ENCODE results near the gene XPNPEP3.
"Not testable (repeated sequence)": the region's sequence is repeated elsewhere in the genome, so short reads cannot be mapped to it uniquely, and the experiment has no call there.

The XPNPEP3 gene

GRCh38 chr22:40904101-40904500, 47.2 kb downstream of the XPNPEP3 start:
- Histone ChIP-seq H3K27me3 (ENCODE audit: insufficient read depth, low read length, poor library complexity) (no peaks in the 10 kb centered on the region), H3K9ac (ENCODE audit: low read length) (no peak overlapping the region), H2AK5ac (ENCODE audit: low read length) (no peak overlapping the region), H3K4me1 (ENCODE audit: control insufficient read depth, low read depth, low read length) (no peaks in the 10 kb centered on the region), H3K4me2 (ENCODE audit: low read length) (no peak overlapping the region), H4K8ac (ENCODE audit: low read depth, low read length) (no peak overlapping the region), H3K18ac (ENCODE audit: low read length) (no peak overlapping the region), H3K27ac (ENCODE audit: low read depth, low read length) (no peak overlapping the region), H3K79me2 (ENCODE audit: control insufficient read depth, insufficient read depth, low read length) (no peaks in the 10 kb centered on the region), H4K5ac (ENCODE audit: low read length) (no peak overlapping the region), H3K79me1 (ENCODE audit: low read length) (no peaks in the 10 kb centered on the region), H2BK15ac (replicated peaks; ENCODE audit: low read depth) (no peak overlapping the region), H3K4me3 (ENCODE audit: low read length) (no peak overlapping the region), H3K4ac (ENCODE audit: low read depth, low read length) (no peak overlapping the region), H2BK5ac (ENCODE audit: low read length) (no peak overlapping the region), H3K36me3 (ENCODE audit: control insufficient read depth, insufficient read depth, low read length) (peaks cover 1% of the 10 kb centered on the region), H2BK120ac (ENCODE audit: low read depth, low read length) (no peak overlapping the region), H3K23ac (ENCODE audit: low read length) (no peak overlapping the region), H3K56ac (ENCODE audit: low read length) (no peak overlapping the region)
- WGBS (ENCODE audit: extremely low coverage, insufficient coverage, low lambda C conversion rate), result no CpG with 5 or more reads among the region's 1 CpG
- DNase-seq, result no peak

DNA sequence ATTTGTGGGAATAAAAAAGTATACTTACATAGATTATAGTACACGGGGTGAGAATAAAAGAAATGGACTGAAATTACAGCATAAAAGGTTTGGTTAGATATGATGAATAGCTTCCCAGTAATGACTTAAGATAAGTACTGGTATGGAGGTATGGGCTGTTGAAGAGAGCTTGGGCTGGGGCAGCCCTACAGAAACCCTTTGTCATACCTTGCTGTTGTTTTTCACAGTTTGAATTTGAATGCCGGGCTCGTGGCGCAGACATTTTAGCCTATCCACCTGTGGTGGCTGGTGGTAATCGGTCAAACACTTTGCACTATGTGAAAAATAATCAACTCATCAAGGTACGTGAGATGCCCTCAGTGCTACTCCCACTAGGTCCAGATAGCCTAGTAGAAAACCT, 51.9 kb downstream of the XPNPEP3 start:
- H3K27ac ChIP-seq (ENCODE audit: low read depth, low read length), result no peak overlapping the region
- H3K4me1 ChIP-seq (ENCODE audit: control insufficient read depth, low read depth, low read length), result no peaks in the 10 kb centered on the region
- no peak overlapping the region for H3K23ac ChIP-seq (ENCODE audit: low read length)
- H3K36me3 ChIP-seq (ENCODE audit: control insufficient read depth, insufficient read depth, low read length), result peaks cover 1% of the 10 kb centered on the region
- no peak for DNase-seq
- H3K4me2 ChIP-seq (ENCODE audit: low read length), result no peak overlapping the region
- H3K79me1 ChIP-seq (ENCODE audit: low read length), result no peaks in the 10 kb centered on the region
- no peak overlapping the region for H2BK5ac ChIP-seq (ENCODE audit: low read length)
- H3K56ac ChIP-seq (ENCODE audit: low read length), result no peak overlapping the region
- H4K5ac ChIP-seq (ENCODE audit: low read length), result no peak overlapping the region
- no peak overlapping the region for H3K4me3 ChIP-seq (ENCODE audit: low read length)
- no peak overlapping the region for H3K4ac ChIP-seq (ENCODE audit: low read depth, low read length)
- no peak overlapping the region for H4K8ac ChIP-seq (ENCODE audit: low read depth, low read length)
- H3K18ac ChIP-seq (ENCODE audit: low read length), result no peak overlapping the region
- no peak overlapping the region for H2BK15ac ChIP-seq (replicated peaks; ENCODE audit: low read depth)
- no peak overlapping the region for H2BK120ac ChIP-seq (ENCODE audit: low read depth, low read length)
- no peaks in the 10 kb centered on the region for H3K79me2 ChIP-seq (ENCODE audit: control insufficient read depth, insufficient read depth, low read length)
- WGBS (ENCODE audit: extremely low coverage, insufficient coverage, low lambda C conversion rate), result no CpG with 5 or more reads among the region's 6 CpGs
- H2AK5ac ChIP-seq (ENCODE audit: low read length), result no peak overlapping the region
- no peak overlapping the region for H3K9ac ChIP-seq (ENCODE audit: low read length)
- H3K27me3 ChIP-seq (ENCODE audit: insufficient read depth, low read length, poor library complexity), result no peaks in the 10 kb centered on the region

DNA sequence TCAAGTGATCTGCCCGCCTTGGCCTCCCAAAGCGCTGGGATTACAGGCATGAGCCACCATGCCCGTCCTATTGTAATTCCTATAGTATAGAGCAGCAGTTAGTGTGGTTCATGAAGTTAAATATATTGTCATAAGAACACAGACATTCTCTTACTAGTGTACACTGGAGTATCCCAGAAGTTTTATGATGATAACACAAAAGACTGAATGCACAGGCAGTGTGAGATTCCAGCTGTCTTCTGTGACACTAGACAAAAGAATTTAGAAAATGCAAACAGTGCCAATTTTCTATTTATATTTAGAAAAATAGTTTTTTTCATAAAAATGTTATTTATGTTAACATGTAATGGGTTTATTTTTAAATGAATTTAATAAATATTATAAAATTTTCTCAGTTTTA, 54.8 kb downstream of the XPNPEP3 start:
- no peak overlapping the region for H2BK15ac ChIP-seq (replicated peaks; ENCODE audit: low read depth)
- H3K4me1 ChIP-seq (ENCODE audit: control insufficient read depth, low read depth, low read length), result no peaks in the 10 kb centered on the region
- no peak overlapping the region for H2BK5ac ChIP-seq (ENCODE audit: low read length)
- no peak overlapping the region for H3K23ac ChIP-seq (ENCODE audit: low read length)
- H3K27ac ChIP-seq (ENCODE audit: low read depth, low read length), result no peak overlapping the region
- H3K79me2 ChIP-seq (ENCODE audit: control insufficient read depth, insufficient read depth, low read length), result no peaks in the 10 kb centered on the region
- no CpG with 5 or more reads among the region's 3 CpGs for WGBS (ENCODE audit: extremely low coverage, insufficient coverage, low lambda C conversion rate)
- H4K5ac ChIP-seq (ENCODE audit: low read length), result no peak overlapping the region
- no peak overlapping the region for H3K4ac ChIP-seq (ENCODE audit: low read depth, low read length)
- no peaks in the 10 kb centered on the region for H3K79me1 ChIP-seq (ENCODE audit: low read length)
- no peaks in the 10 kb centered on the region for H3K27me3 ChIP-seq (ENCODE audit: insufficient read depth, low read length, poor library complexity)
- no peak for DNase-seq
- H3K18ac ChIP-seq (ENCODE audit: low read length), result no peak overlapping the region
- no peak overlapping the region for H2BK120ac ChIP-seq (ENCODE audit: low read depth, low read length)
- H2AK5ac ChIP-seq (ENCODE audit: low read length), result no peak overlapping the region
- no peak overlapping the region for H3K9ac ChIP-seq (ENCODE audit: low read length)
- no peak overlapping the region for H3K56ac ChIP-seq (ENCODE audit: low read length)
- H4K8ac ChIP-seq (ENCODE audit: low read depth, low read length), result no peak overlapping the region
- no peak overlapping the region for H3K4me2 ChIP-seq (ENCODE audit: low read length)
- no peak overlapping the region for H3K4me3 ChIP-seq (ENCODE audit: low read length)
- H3K36me3 ChIP-seq (ENCODE audit: control insufficient read depth, insufficient read depth, low read length), result peaks cover 3% of the 10 kb centered on the region

- no CpG with 5 or more reads among the region's 6 CpGs for WGBS (ENCODE audit: extremely low coverage, insufficient coverage, low lambda C conversion rate)
- H3K4ac ChIP-seq (ENCODE audit: low read depth, low read length); DNase-seq; H4K8ac ChIP-seq (ENCODE audit: low read depth, low read length); H3K18ac ChIP-seq (ENCODE audit: low read length); H3K27me3 ChIP-seq (ENCODE audit: insufficient read depth, low read length, poor library complexity); H3K4me3 ChIP-seq (ENCODE audit: low read length); H3K79me1 ChIP-seq (ENCODE audit: low read length); H2AK5ac ChIP-seq (ENCODE audit: low read length); H3K4me1 ChIP-seq (ENCODE audit: control insufficient read depth, low read depth, low read length); H3K79me2 ChIP-seq (ENCODE audit: control insufficient read depth, insufficient read depth, low read length); H4K5ac ChIP-seq (ENCODE audit: low read length); H2BK120ac ChIP-seq (ENCODE audit: low read depth, low read length); H3K36me3 ChIP-seq (ENCODE audit: control insufficient read depth, insufficient read depth, low read length); H2BK5ac ChIP-seq (ENCODE audit: low read length); H2BK15ac ChIP-seq (replicated peaks; ENCODE audit: low read depth); H3K9ac ChIP-seq (ENCODE audit: low read length); H3K56ac ChIP-seq (ENCODE audit: low read length); H3K27ac ChIP-seq (ENCODE audit: low read depth, low read length); H3K4me2 ChIP-seq (ENCODE audit: low read length); H3K23ac ChIP-seq (ENCODE audit: low read length): not testable (repeated sequence)
Measured at GRCh38 chr22:40912987-40913386, 56.0 kb downstream of the XPNPEP3 start.

- Histone ChIP-seq H2AK5ac (ENCODE audit: low read length) (no peak overlapping the region), H3K4me3 (ENCODE audit: low read length) (no peak overlapping the region), H3K4me2 (ENCODE audit: low read length) (no peak overlapping the region), H3K27ac (ENCODE audit: low read depth, low read length) (no peak overlapping the region), H3K79me2 (ENCODE audit: control insufficient read depth, insufficient read depth, low read length) (no peaks in the 10 kb centered on the region), H3K36me3 (ENCODE audit: control insufficient read depth, insufficient read depth, low read length) (no peaks in the 10 kb centered on the region), H3K4ac (ENCODE audit: low read depth, low read length) (no peak overlapping the region), H4K5ac (ENCODE audit: low read length) (no peak overlapping the region), H3K79me1 (ENCODE audit: low read length) (no peaks in the 10 kb centered on the region), H3K4me1 (ENCODE audit: control insufficient read depth, low read depth, low read length) (no peaks in the 10 kb centered on the region), H3K9ac (ENCODE audit: low read length) (no peak overlapping the region), H3K23ac (ENCODE audit: low read length) (no peak overlapping the region), H2BK15ac (replicated peaks; ENCODE audit: low read depth) (no peak overlapping the region), H3K27me3 (ENCODE audit: insufficient read depth, low read length, poor library complexity) (no peaks in the 10 kb centered on the region), H4K8ac (ENCODE audit: low read depth, low read length) (no peak overlapping the region), H3K56ac (ENCODE audit: low read length) (no peak overlapping the region), H2BK5ac (ENCODE audit: low read length) (no peak overlapping the region), H3K18ac (ENCODE audit: low read length) (no peak overlapping the region), H2BK120ac (ENCODE audit: low read depth, low read length) (no peak overlapping the region)
- DNase-seq, result no peak
- WGBS (ENCODE audit: extremely low coverage, insufficient coverage, low lambda C conversion rate), result no CpG with 5 or more reads among the region's 5 CpGs
Measured at GRCh38 chr22:40919446-40919845, 62.5 kb downstream of the XPNPEP3 start.

DNA sequence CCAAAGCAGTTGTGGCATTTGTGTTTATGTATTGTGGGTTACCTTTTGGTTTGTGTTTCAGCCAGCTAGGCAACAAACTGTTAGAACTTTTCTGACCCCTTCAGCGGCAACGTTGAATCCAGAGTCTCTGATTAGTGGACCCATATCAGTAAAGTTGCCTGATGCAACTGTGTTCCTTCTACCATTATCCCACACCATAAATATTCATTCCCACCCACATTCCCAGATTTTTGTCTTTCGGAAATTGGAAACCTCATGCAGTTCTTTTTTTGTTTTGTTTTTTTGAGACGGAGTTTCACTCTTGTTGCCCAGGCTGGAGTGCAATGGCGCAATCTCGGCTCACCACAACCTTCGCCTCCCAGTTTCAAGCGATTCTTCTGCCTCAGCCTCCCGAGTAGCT, 63.6 kb downstream of the XPNPEP3 start:
- Histone ChIP-seq H4K8ac (ENCODE audit: low read depth, low read length) (no peak overlapping the region), H3K79me1 (ENCODE audit: low read length) (no peaks in the 10 kb centered on the region), H2BK5ac (ENCODE audit: low read length) (no peak overlapping the region), H3K18ac (ENCODE audit: low read length) (no peak overlapping the region), H3K9ac (ENCODE audit: low read length) (no peak overlapping the region), H3K4me2 (ENCODE audit: low read length) (no peak overlapping the region), H3K4me1 (ENCODE audit: control insufficient read depth, low read depth, low read length) (no peaks in the 10 kb centered on the region), H3K4ac (ENCODE audit: low read depth, low read length) (no peak overlapping the region), H3K27me3 (ENCODE audit: insufficient read depth, low read length, poor library complexity) (no peaks in the 10 kb centered on the region), H4K5ac (ENCODE audit: low read length) (no peak overlapping the region), H3K23ac (ENCODE audit: low read length) (no peak overlapping the region), H3K36me3 (ENCODE audit: control insufficient read depth, insufficient read depth, low read length) (no peaks in the 10 kb centered on the region), H3K27ac (ENCODE audit: low read depth, low read length) (no peak overlapping the region), H3K56ac (ENCODE audit: low read length) (no peak overlapping the region), H2AK5ac (ENCODE audit: low read length) (no peak overlapping the region), H2BK120ac (ENCODE audit: low read depth, low read length) (no peak overlapping the region), H3K79me2 (ENCODE audit: control insufficient read depth, insufficient read depth, low read length) (no peaks in the 10 kb centered on the region), H3K4me3 (ENCODE audit: low read length) (no peak overlapping the region), H2BK15ac (replicated peaks; ENCODE audit: low read depth) (no peak overlapping the region)
- no CpG with 5 or more reads among the region's 9 CpGs for WGBS (ENCODE audit: extremely low coverage, insufficient coverage, low lambda C conversion rate)
- DNase-seq, result no peak
